A673 (cell line): ENCODE measurements around the gene OR5AR1. TPM values are rescaled to one million over a fixed set of nuclear protein-coding genes. Genes with fewer than 3 reads are reported as not detected.

Experiments used
- BruUV-seq: library from RNA; stranded (reverse); fragments of 400-500 nt; replicated peaks from 2 replicates; lab custom pipeline; 2021; lab: Mats Ljungman, UMichigan
- CTCF ChIA-PET: fragments of 300-600 bp; sonication (Branson Sonifier 250); formaldehyde crosslinking; loops from one replicate; lab custom pipeline; 2022; ENCODE audit warnings: antibody characterized with exemption; lab: Charles Lee
- POLR2A ChIA-PET: fragments of 300-600 bp; sonication (Branson Sonifier 250); formaldehyde crosslinking; loops from one replicate; lab custom pipeline; 2022; ENCODE audit warnings: antibody characterized with exemption; ENCODE audit not compliant: low non-redundant PET; lab: Charles Lee
- DNase-seq: peaks from one replicate; pipeline ENCODE4 v3.0.0-alpha.2; 2015; ENCODE audit warnings: low spot score
- H3K27ac ChIP-seq: fragments of 200-600 bp; sonication (generic); 2 replicates; pipeline ENCODE4 v1.5.1; 2016; ENCODE audit warnings: mixed run types, low read depth, mild to moderate bottlenecking, mixed read lengths, antibody characterized with exemption, low read length; ENCODE audit not compliant: poor library complexity, severe bottlenecking
- H3K27me3 ChIP-seq: fragments of 200-600 bp; sonication (generic); replicated peaks from 2 replicates; pipeline ENCODE4 v1.6.1; 2017; ENCODE audit warnings: mixed run types, low read depth, mild to moderate bottlenecking, mixed read lengths, antibody characterized with exemption, low read length; ENCODE audit not compliant: insufficient read depth, poor library complexity
- H3K36me3 ChIP-seq: fragments of 200-600 bp; sonication (generic); 2 replicates; pipeline ENCODE4 v1.6.1; 2016; ENCODE audit warnings: mixed run types, mild to moderate bottlenecking, mixed read lengths, antibody characterized with exemption, low read length; ENCODE audit not compliant: insufficient read depth, poor library complexity, severe bottlenecking
- H3K4me1 ChIP-seq: fragments of 200-600 bp; sonication (generic); 2 replicates; pipeline ENCODE4 v1.6.1; 2017; ENCODE audit warnings: mixed run types, mild to moderate bottlenecking, mixed read lengths, antibody characterized with exemption, low read length; ENCODE audit not compliant: insufficient read depth, poor library complexity, severe bottlenecking
- H3K4me3 ChIP-seq: fragments of 200-600 bp; sonication (generic); 2 replicates; pipeline ENCODE4 v1.5.1; 2016; ENCODE audit warnings: low read depth, mixed run types, mild to moderate bottlenecking, mixed read lengths, low read length; ENCODE audit not compliant: poor library complexity, severe bottlenecking
- H3K9me3 ChIP-seq: fragments of 200-600 bp; sonication (generic); 2 replicates; pipeline ENCODE4 v1.6.1; 2016; ENCODE audit warnings: mixed run types, low read depth, mild to moderate bottlenecking, mixed read lengths, antibody characterized with exemption, low read length; ENCODE audit not compliant: poor library complexity, severe bottlenecking
- EZH2 ChIP-seq: fragments of 200-600 bp; sonication (generic); IDR thresholded peaks from 2 replicates; pipeline ENCODE4 v1.6.1; 2017; ENCODE audit warnings: borderline replicate concordance, low read depth, mild to moderate bottlenecking, mixed read lengths, antibody characterized with exemption, low read length; ENCODE audit not compliant: poor library complexity, severe bottlenecking
- intact Hi-C: fragments of 100-400 bp; cut with micrococcal nuclease; formaldehyde crosslinking; loops from one replicate; pipeline ENCODE4 v1.10.0; 2022; ENCODE audit not compliant: unreplicated experiment
- total RNA-seq: library from RNA; stranded (reverse); gene quantifications from 2 replicates; pipeline ENCODE4 v1.2.3, GENCODE V29; 2021
- TF ChIP-seq, protein P1 (sequence below): fragments of 300-800, 200-600 bp; sonication (generic); conservative IDR thresholded peaks from 2 replicates; pipeline ENCODE4 v1.5.1; 2017; ENCODE audit warnings: low read depth, mild to moderate bottlenecking, antibody characterized with exemption, low read length, moderate library complexity, mixed read lengths

Gene OR5AR1
- total RNA-seq, 1 experiment from 2014 or later, result not detected

GRCh38 chr11:56632329-56632728 is 31.2 kb upstream of the OR5AR1 start:
- ChIA-PET POLR2A (no interaction called here), CTCF (no interaction called here)
- no peak overlapping the region for H3K4me3 ChIP-seq
- no peak for DNase-seq
- no peak overlapping the region for H3K27ac ChIP-seq
- H3K9me3 ChIP-seq, result no peaks in the 10 kb centered on the region
- no peaks in the 10 kb centered on the region for H3K36me3 ChIP-seq
- intact Hi-C loops, result no loop called here
- BruUV-seq, result no TSS peak
- H3K27me3 ChIP-seq, result no peaks in the 10 kb centered on the region
- TF ChIP-seq EZH2, result no peak
- TF ChIP-seq, protein P1, sequence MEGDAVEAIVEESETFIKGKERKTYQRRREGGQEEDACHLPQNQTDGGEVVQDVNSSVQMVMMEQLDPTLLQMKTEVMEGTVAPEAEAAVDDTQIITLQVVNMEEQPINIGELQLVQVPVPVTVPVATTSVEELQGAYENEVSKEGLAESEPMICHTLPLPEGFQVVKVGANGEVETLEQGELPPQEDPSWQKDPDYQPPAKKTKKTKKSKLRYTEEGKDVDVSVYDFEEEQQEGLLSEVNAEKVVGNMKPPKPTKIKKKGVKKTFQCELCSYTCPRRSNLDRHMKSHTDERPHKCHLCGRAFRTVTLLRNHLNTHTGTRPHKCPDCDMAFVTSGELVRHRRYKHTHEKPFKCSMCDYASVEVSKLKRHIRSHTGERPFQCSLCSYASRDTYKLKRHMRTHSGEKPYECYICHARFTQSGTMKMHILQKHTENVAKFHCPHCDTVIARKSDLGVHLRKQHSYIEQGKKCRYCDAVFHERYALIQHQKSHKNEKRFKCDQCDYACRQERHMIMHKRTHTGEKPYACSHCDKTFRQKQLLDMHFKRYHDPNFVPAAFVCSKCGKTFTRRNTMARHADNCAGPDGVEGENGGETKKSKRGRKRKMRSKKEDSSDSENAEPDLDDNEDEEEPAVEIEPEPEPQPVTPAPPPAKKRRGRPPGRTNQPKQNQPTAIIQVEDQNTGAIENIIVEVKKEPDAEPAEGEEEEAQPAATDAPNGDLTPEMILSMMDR, result no peak
- no peaks in the 10 kb centered on the region for H3K4me1 ChIP-seq

DNA sequence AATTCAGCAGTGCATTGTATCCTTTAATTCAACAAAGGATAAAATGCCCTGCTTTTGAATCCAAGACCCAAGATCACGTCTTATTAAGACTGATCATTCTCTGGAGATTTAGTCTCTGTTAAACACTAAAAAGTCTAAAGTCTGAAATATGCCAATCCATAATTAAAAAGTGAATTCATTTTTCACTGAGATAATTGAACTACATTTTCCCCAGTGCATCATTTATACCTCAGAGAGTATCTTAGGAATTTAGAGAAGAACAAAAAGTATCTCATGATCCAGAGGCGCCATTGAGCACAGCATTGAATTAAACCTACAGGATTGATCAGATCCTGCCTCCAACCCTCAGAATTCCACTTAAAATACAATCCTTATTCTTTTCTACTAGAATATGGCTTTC is 26.6 kb upstream of the OR5AR1 start:
- intact Hi-C loops, result no loop called here
- Histone ChIP-seq H3K36me3 (no peaks in the 10 kb centered on the region), H3K9me3 (no peaks in the 10 kb centered on the region), H3K27me3 (no peaks in the 10 kb centered on the region), H3K4me3 (no peak overlapping the region), H3K27ac (no peak overlapping the region), H3K4me1 (no peaks in the 10 kb centered on the region)
- no peak for DNase-seq
- CTCF ChIA-PET, result no interaction called here
- TF ChIP-seq EZH2, result no peak
- TF ChIP-seq, protein P1, result no peak
- no TSS peak for BruUV-seq
- POLR2A ChIA-PET, result no interaction called here

DNA sequence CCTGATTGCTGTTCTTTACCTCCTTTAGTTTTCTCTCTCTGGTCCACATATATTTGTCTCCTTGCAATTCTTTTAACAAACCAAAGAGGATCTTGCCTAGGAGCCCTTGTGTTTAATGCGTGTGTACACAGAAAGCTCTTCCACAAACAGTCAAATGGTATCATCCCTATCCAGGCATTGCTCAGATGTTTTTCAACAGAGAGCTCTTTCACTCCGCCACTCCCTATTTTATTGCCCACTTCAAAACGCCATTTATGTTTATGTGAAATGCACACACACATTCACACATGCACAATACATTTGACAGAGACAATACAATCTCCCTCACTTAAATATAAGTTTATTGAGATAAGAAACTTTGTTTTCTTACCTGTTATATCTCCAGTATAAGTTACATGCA is 26.0 kb upstream of the OR5AR1 start:
- BruUV-seq, result no TSS peak
- ChIA-PET CTCF (no interaction called here), POLR2A (no interaction called here)
- Histone ChIP-seq H3K27me3 (no peaks in the 10 kb centered on the region), H3K27ac (no peak overlapping the region), H3K4me3 (no peak overlapping the region), H3K36me3 (no peaks in the 10 kb centered on the region), H3K9me3 (no peaks in the 10 kb centered on the region), H3K4me1 (no peaks in the 10 kb centered on the region)
- TF ChIP-seq EZH2, result no peak
- intact Hi-C loops, result no loop called here
- DNase-seq, result no peak

GRCh38 chr11:56642339-56642738 is 21.1 kb upstream of the OR5AR1 start, which contains the start of gene OR5AP2:
TSS of gene OR5AP2 (minus strand) at chr11:56642439. CDS start at chr11:56642439, 0 bp downstream.
- Histone ChIP-seq H3K36me3 (no peaks in the 10 kb centered on the region), H3K27ac (no peak within 1 kb of the TSS), H3K4me3 (no peak within 1 kb of the TSS), H3K27me3 (no peaks in the 10 kb centered on the region), H3K9me3 (no peaks in the 10 kb centered on the region), H3K4me1 (no peaks in the 10 kb centered on the region)
- intact Hi-C loops, result loop anchor here (10.0 kb wide), 1 partner anchor 62 kb away; no protein-coding TSS in a partner anchor
- ChIA-PET CTCF (no interaction called here), POLR2A (no interaction called here)
- DNase-seq, result no peak
- TF ChIP-seq EZH2, result no peak
- TF ChIP-seq, protein P1, result no peak
- no TSS peak for BruUV-seq
